ENCODE measurements around the gene B3GNT2.

- no peak for TF ChIP-seq CTCF (IDR thresholded peaks at IDR 0.05)
- no peak for TF ChIP-seq EP300 (IDR thresholded peaks at IDR 0.05)
These were observed 11.2 kb upstream of the B3GNT2 start for GRCh38 chr2:62184512-62185230.
